Right hindlimb (tissue), 1 donor: Measurements from ENCODE around the gene SLC39A9.
A peak's percentile ranks its signal among the peaks of the same experiment; 100 is the strongest.
"Not testable (repeated sequence)": the region's sequence is repeated elsewhere in the genome, so short reads cannot be mapped to it uniquely, and the experiment has no call there.

Experiments
- DNase-seq: peaks from one replicate; pipeline ENCODE4 v3.0.0-alpha.2; 2018

SLC39A9 gene

DNA sequence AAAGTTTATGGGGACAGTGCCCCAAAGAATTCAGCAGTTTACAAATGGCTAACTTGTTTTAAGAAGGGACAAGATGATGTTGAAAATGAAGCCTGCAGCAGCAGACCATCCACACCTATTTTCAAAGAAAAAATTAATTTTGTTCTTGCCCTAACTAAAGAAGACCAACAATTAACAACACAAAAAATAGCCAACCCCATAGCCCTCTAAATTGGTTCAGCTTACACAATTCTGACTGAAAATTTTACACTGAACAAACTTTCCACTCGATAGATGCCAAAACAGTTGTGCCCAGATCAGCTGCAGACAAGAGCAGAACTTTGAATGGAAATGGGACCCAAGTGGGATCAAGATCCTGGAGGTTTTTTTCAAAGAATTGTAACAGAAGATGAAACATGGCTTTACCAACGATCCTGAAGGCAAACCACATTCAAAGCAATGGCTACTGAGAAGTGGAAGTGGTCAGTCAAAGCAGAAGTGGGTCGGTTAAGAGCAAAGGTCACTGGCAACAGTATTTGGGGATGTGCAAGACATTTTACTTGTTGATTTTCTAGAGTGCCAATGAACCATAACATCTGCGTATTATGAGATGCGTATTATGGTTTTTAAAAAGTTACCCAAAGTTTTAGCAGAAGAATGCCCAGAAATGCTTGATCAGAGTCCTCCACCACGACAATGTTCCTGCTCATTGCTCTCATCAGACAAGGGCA is 30.0 kb downstream of the SLC39A9 start:
- no peak for DNase-seq

DNA sequence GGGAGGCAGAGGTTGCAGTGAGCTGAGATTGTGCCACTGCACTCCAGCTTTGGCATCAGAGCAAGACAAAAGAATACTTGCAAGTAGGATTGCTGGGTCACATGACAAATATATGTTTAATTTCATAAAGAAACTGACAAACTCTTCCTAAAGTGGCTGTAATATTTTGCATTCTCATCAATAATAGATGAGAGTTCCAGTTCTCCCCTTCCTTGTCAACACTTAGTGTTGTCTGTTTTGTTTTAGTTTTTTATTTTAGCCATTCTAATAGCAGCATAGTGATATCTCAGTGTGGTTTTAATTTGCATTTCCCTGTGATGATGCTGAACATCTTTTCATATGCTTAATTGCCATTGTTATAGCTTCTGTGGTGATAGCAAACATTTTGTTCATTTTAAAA is 31.2 kb downstream of the SLC39A9 start:
- DNase-seq, result no peak

- no peak for DNase-seq
Measured at GRCh38 chr14:69430306-69430939, 31.9 kb downstream of the SLC39A9 start.

- DNase-seq, result no peak
Measured at GRCh38 chr14:69432364-69432763, 33.9 kb downstream of the SLC39A9 start.

GRCh38 chr14:69439521-69440270 is 41.2 kb downstream of the SLC39A9 start:
- DNase-seq, result no peak

DNA sequence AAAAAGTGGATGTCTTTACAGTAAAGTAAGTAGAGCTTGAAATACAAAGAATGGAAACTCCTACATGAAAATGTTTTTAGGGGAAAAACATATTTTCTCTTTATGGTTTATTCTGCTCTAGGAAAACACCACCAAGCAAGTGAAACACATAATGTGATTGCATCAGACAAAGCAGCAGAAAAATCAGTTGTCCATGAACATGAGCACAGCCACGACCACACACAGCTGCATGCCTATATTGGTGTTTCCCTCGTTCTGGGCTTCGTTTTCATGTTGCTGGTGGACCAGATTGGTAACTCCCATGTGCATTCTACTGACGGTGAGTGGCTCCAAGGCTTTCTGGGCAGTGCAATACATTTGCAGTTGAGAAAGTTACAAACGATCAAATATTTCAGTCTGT is 43.5 kb downstream of the SLC39A9 start:
- DNase-seq, result no peak

DNA sequence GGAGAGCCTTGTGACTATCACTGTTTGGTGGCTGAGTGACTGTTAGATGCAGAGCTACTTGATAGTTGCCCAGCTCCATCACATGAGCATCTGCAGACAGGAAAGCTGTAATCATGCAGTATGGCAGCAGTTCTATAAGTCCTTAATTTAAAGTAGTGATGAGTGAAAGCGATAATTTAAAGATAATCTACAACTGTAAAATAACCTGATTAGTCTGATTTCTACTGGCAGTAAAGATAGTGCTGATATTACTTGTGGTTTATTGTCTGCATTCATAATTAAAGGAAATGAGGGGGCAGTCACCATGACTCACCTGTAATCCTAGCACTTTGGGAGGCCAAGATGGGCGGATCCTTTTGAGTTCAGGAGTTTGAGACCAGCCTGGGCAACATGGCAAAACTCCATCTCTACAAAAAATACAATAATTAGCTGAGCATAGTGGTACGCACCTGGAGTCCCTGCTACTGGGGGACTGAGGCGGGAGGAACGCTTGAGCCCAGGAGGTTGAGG is 44.9 kb downstream of the SLC39A9 start:
- no peak for DNase-seq

- no peak for DNase-seq
Measured at GRCh38 chr14:69449216-69449615, 50.7 kb downstream of the SLC39A9 start.

- DNase-seq, result no peak
Measured at GRCh38 chr14:69451941-69452340, 53.4 kb downstream of the SLC39A9 start.

DNA sequence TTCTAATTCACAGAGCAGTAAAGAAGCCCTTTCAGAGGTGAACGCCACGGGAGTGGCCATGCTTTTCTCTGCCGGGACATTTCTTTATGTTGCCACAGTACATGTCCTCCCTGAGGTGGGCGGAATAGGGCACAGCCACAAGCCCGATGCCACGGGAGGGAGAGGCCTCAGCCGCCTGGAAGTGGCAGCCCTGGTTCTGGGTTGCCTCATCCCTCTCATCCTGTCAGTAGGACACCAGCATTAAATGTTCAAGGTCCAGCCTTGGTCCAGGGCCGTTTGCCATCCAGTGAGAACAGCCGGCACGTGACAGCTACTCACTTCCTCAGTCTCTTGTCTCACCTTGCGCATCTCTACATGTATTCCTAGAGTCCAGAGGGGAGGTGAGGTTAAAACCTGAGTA is 59.9 kb downstream of the SLC39A9 start:
- no peak for DNase-seq

DNA sequence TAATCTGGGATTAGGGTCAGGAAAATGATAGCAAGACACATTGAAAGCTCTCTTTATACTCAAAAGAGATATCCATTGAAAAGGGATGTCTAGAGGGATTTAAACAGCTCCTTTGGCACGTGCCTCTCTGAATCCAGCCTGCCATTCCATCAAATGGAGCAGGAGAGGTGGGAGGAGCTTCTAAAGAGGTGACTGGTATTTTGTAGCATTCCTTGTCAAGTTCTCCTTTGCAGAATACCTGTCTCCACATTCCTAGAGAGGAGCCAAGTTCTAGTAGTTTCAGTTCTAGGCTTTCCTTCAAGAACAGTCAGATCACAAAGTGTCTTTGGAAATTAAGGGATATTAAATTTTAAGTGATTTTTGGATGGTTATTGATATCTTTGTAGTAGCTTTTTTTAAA is 60.6 kb downstream of the SLC39A9 start:
- no peak for DNase-seq

GRCh38 chr14:69460093-69460701 is 61.7 kb downstream of the SLC39A9 start:
- DNase-seq, result peak; percentile 78

- no peak for DNase-seq
Measured at GRCh38 chr14:69464379-69464778, 65.9 kb downstream of the SLC39A9 start.

GRCh38 chr14:69464829-69465228 is 66.3 kb downstream of the SLC39A9 start:
- DNase-seq, result no peak

DNA sequence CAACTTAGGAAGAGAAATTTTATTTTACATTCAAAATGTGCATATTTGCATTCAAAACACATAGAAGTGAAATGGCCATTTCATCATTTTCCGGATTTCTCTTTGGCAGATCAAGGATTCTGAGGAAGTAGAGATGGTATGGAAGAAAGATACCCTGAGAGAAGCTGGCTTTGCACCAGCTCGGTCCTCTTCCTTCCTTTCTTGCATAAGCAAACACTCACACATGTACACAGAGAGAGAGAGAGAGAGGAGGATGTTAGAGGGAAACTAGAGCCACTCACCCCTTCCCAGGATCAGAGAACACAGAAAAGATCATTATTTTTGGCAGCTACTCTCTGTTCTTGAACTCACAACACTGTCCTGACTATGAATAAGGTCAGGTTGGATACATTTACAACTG is 70.5 kb downstream of the SLC39A9 start:
- DNase-seq, result no peak

- DNase-seq, result no peak
Measured at GRCh38 chr14:69471436-69471835, 72.9 kb downstream of the SLC39A9 start.

DNA sequence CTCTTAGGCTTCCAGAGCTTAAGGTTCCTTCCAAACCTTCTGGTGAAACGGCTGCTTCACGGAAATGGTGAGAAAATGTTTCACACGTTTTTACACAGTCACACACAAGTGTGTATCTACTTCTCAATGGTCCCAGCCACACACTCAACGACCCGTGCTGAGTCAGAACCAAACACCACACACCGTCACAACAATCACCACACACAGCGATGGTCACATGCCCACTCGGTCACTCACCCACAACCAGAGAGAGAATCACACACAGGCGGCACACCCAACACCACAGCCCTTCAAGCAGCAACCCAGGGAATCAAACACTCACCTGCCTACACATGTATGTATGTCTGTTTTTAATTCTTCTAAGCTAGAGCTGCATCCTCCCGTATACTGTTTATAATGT is 73.4 kb downstream of the SLC39A9 start:
- no peak for DNase-seq

- no peak for DNase-seq
Measured at GRCh38 chr14:69473260-69473659, 74.8 kb downstream of the SLC39A9 start.

- no peak for DNase-seq
Measured at GRCh38 chr14:69473946-69474345, 75.5 kb downstream of the SLC39A9 start.

- DNase-seq, result no peak
Measured at GRCh38 chr14:69475194-69475818, 76.8 kb downstream of the SLC39A9 start.

DNA sequence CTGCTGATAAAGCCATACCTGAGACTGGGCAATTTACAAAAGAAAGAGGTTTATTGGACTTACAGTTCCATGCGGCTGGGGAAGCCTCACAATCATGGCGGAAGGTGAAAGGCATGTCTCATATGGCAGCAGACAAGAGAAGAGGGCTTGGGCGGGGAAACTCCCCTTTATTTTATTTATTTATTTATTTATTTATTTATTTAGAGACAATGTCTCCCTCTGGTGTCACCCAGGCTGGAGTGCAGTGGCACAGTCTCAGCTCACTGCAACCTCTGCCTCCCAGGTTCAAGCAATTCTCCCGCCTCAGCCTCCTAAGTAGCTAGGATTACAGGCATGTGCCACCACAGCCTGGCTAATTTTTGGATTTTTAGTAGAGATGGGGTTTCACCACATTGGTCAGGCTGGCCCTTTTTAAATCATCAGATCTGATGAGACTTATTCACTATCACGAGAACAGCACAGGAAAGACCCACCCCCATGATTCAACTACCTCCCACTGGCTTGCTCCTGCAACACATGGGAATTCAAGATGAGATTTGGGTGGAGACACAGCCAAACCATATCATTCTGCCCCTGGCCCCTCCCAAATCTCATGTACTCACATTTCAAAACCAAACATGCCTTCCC is 78.4 kb downstream of the SLC39A9 start:
- DNase-seq, result not testable (repeated sequence)

DNA sequence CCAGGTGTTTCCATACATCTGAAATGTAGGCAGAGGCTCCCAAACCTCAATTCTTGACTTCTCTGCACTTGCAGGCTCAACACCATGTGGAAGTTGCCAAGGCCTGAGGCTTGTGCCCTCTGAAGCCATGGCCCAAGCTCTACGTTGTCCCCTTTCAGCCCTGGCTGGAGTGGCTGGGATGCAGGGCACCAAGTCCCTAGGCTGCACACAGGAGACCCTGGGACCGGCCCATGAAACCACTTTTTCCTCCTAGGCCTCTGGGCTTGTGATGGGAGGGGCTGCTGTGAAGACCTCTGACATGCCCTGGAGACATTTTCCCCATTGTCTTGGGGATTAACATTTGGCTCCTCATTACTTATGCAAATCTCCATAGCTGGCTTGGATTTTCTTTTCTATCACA is 79.6 kb downstream of the SLC39A9 start:
- DNase-seq, result not testable (repeated sequence)
